Stimulated activated CD4-positive, alpha-beta T cell treated with anti-CD3 and anti-CD28 coated beads, Interleukin-4, amount 100 ng/mL, for 48 hours (primary cell): Measurements from ENCODE around the gene CACNA1B.
"Not testable (repeated sequence)": the region's sequence is repeated elsewhere in the genome, so short reads cannot be mapped to it uniquely, and the experiment has no call there.

Source experiments
- DNase-seq, 2 donors: peaks; one replicate each; pipeline ENCODE4 v3.0.0-alpha.2; 2020; ENCODE audit warnings: low read depth in 2 of 2

The CACNA1B gene

GRCh38 chr9:138073408-138073807 is 195.8 kb downstream of the CACNA1B start:
- no peak for DNase-seq

- no peak for DNase-seq
Measured at GRCh38 chr9:138073808-138074207, 196.2 kb downstream of the CACNA1B start.

- no peak for DNase-seq
Measured at GRCh38 chr9:138074516-138074915, 196.9 kb downstream of the CACNA1B start.

- no peak for DNase-seq
Measured at GRCh38 chr9:138075496-138075895, 197.9 kb downstream of the CACNA1B start.

GRCh38 chr9:138075961-138076649 is 198.5 kb downstream of the CACNA1B start:
- DNase-seq = no peak

GRCh38 chr9:138076650-138077009 is 199.0 kb downstream of the CACNA1B start:
- DNase-seq = no peak

- DNase-seq = no peak
Measured at GRCh38 chr9:138077126-138077525, 199.5 kb downstream of the CACNA1B start.

- DNase-seq = no peak
Measured at GRCh38 chr9:138077898-138078540, 200.4 kb downstream of the CACNA1B start.

GRCh38 chr9:138078846-138079245 is 201.3 kb downstream of the CACNA1B start:
- no peak for DNase-seq

- DNase-seq = no peak
Measured at GRCh38 chr9:138080979-138081378, 203.4 kb downstream of the CACNA1B start.

- no peak for DNase-seq
Measured at GRCh38 chr9:138082918-138083636, 205.5 kb downstream of the CACNA1B start.

- DNase-seq = no peak
Measured at GRCh38 chr9:138083873-138084272, 206.3 kb downstream of the CACNA1B start.

GRCh38 chr9:138085568-138085967 is 208.0 kb downstream of the CACNA1B start:
- no peak for DNase-seq

GRCh38 chr9:138092057-138092456 is 214.5 kb downstream of the CACNA1B start:
- DNase-seq = not testable (repeated sequence)

GRCh38 chr9:138094028-138094427 is 216.4 kb downstream of the CACNA1B start:
- no peak for DNase-seq

- no peak for DNase-seq
Measured at GRCh38 chr9:138095813-138096518, 218.4 kb downstream of the CACNA1B start.

- no peak for DNase-seq
Measured at GRCh38 chr9:138096519-138096845, 218.9 kb downstream of the CACNA1B start.

GRCh38 chr9:138097501-138097991 is 220.0 kb downstream of the CACNA1B start:
- no peak for DNase-seq

- DNase-seq = no peak
Measured at GRCh38 chr9:138098116-138098907, 220.7 kb downstream of the CACNA1B start.

GRCh38 chr9:138098908-138099791 is 221.6 kb downstream of the CACNA1B start:
- no peak for DNase-seq
